Skin epidermis (tissue), 12 donors: ENCODE results near the gene TRAF7.

Experiments used
- H3K27ac ChIP-seq, 21 experiments: fragments of 200-600 bp; sonication (generic) in 11 of 21; one replicate each; pipeline ENCODE4 v1.5.0; 2020; ENCODE audit warnings: mild to moderate bottlenecking in 3 of 21, inconsistent platforms in 2 of 21, moderate library complexity in 2 of 21
- H3K4me3 ChIP-seq, 7 experiments: fragments of 200-600 bp; sonication (generic) in 2 of 7; one replicate each; pipeline ENCODE4 v1.5.0; 2020; ENCODE audit warnings: inconsistent platforms in 2 of 7, mild to moderate bottlenecking in 2 of 7, moderate library complexity in 1 of 7

TRAF7 gene

GRCh38 chr16:2157480-2158261 is 2.1 kb downstream of the TRAF7 start:
- Histone ChIP-seq H3K27ac (peak overlapping the region in 13 of 21 experiments; percentile 83 to 92 (median 89)), H3K4me3 (no peak overlapping the region)

- Histone ChIP-seq H3K4me3 (no peak overlapping the region), H3K27ac (peak overlapping the region in 11 of 21 experiments; percentile 50 to 92 (median 87))
Observed at GRCh38 chr16:2158262-2158638, 2.7 kb downstream of the TRAF7 start.

GRCh38 chr16:2159175-2159838 is 3.7 kb downstream of the TRAF7 start:
- Histone ChIP-seq H3K27ac (peak overlapping the region in 18 of 21 experiments; percentile 16 to 92 (median 80)), H3K4me3 (peak overlapping the region in 1 of 7 experiments; percentile 10)

GRCh38 chr16:2160915-2161551 is 5.5 kb downstream of the TRAF7 start:
- no peak overlapping the region for H3K4me3 ChIP-seq

GRCh38 chr16:2161911-2162310 is 6.3 kb downstream of the TRAF7 start:
- H3K4me3 ChIP-seq = no peak overlapping the region
- H3K27ac ChIP-seq = peak overlapping the region in 19 of 21 experiments; percentile 64 to 92 (median 82)

More at GRCh38 chr16:2160915-2161551, 5.5 kb downstream of the TRAF7 start:
- peak overlapping the region in 20 of 21 experiments; percentile 37 to 92 (median 78) for H3K27ac ChIP-seq

- H3K4me3 ChIP-seq = no peak overlapping the region
- H3K27ac ChIP-seq = peak overlapping the region in 20 of 21 experiments; percentile 59 to 92 (median 80)
Observed at GRCh38 chr16:2162676-2163118, 7.1 kb downstream of the TRAF7 start.

GRCh38 chr16:2163211-2163881 is 7.8 kb downstream of the TRAF7 start:
- H3K27ac ChIP-seq = peak overlapping the region in 20 of 21 experiments; percentile 59 to 92 (median 78)
- no peak overlapping the region for H3K4me3 ChIP-seq

GRCh38 chr16:2165861-2166260 is 10.3 kb downstream of the TRAF7 start:
- no peak overlapping the region for H3K4me3 ChIP-seq
- H3K27ac ChIP-seq = no peak overlapping the region

GRCh38 chr16:2166263-2167067 is 10.9 kb downstream of the TRAF7 start:
- Histone ChIP-seq H3K27ac (no peak overlapping the region), H3K4me3 (no peak overlapping the region)

- Histone ChIP-seq H3K4me3 (no peak overlapping the region), H3K27ac (no peak overlapping the region)
Observed at GRCh38 chr16:2167068-2167638, 11.6 kb downstream of the TRAF7 start.

GRCh38 chr16:2170080-2170479 is 14.5 kb downstream of the TRAF7 start:
- Histone ChIP-seq H3K27ac (peak overlapping the region in 19 of 21 experiments; percentile 16 to 81 (median 62)), H3K4me3 (peak overlapping the region in 6 of 7 experiments; percentile 6 to 33 (median 13))

GRCh38 chr16:2170587-2171435 is 15.2 kb downstream of the TRAF7 start:
- Histone ChIP-seq H3K27ac (peak overlapping the region in 17 of 21 experiments; percentile 12 to 81 (median 50)), H3K4me3 (peak overlapping the region in 6 of 7 experiments; percentile 6 to 33 (median 13))

GRCh38 chr16:2171601-2172178 is 16.1 kb downstream of the TRAF7 start:
- H3K4me3 ChIP-seq = no peak overlapping the region
- peak overlapping the region in 1 of 21 experiments; percentile 81 for H3K27ac ChIP-seq

- Histone ChIP-seq H3K4me3 (no peak overlapping the region), H3K27ac (peak overlapping the region in 1 of 21 experiments; percentile 15)
Observed at GRCh38 chr16:2172688-2173335, 17.2 kb downstream of the TRAF7 start.

- Histone ChIP-seq H3K4me3 (no peak overlapping the region), H3K27ac (no peak overlapping the region)
Observed at GRCh38 chr16:2173366-2173765, 17.8 kb downstream of the TRAF7 start.

- no peak overlapping the region for H3K4me3 ChIP-seq
- H3K27ac ChIP-seq = no peak overlapping the region
Observed at GRCh38 chr16:2173916-2174315, 18.3 kb downstream of the TRAF7 start.
